ENCODE measurements around the gene PAGE4. TPM values are rescaled to one million over a fixed set of nuclear protein-coding genes. Genes with fewer than 3 reads are reported as not detected.

The PAGE4 gene
- polyA plus RNA-seq, 3 donors, result not detected

GRCh38 chrX:49842621-49843020 is 13.5 kb downstream of the PAGE4 start:
- DNase-seq, result no peak
- Mint-ChIP-seq H3K27me3 (ENCODE audit: low read depth in 3 of 3) (peaks cover 0 to 8% (median 2%) of the 10 kb centered on the region in 3 donors), H3K4me1 (no peaks in the 10 kb centered on the region), H3K27ac (no peak overlapping the region), H3K9me3 (peaks cover 0 to 5% (median 0%) of the 10 kb centered on the region in 7 donors), H3K4me3 (no peak overlapping the region), H3K36me3 (no peaks in the 10 kb centered on the region)
- H4K20me1 ChIP-seq (ENCODE audit: insufficient read depth, low read length), result no peaks in the 10 kb centered on the region
- intact Hi-C loops (cut with micrococcal nuclease), result no loop called here
- no peaks in the 10 kb centered on the region for H3K27me3 ChIP-seq (ENCODE audit: control insufficient read depth in 2 of 2, insufficient read depth in 2 of 2, low read length in 2 of 2)
- no peak overlapping the region for H3K4me3 ChIP-seq (replicated peaks in 1 of 3; ENCODE audit: low read depth in 2 of 3, low read length in 3 of 3)
- no peak overlapping the region for H2AFZ ChIP-seq (ENCODE audit: insufficient read depth, low read depth, low read length, poor library complexity, severe bottlenecking)
- H3K9me3 ChIP-seq (replicated peaks in 1 of 2; ENCODE audit: control insufficient read depth in 1 of 2, insufficient read depth in 1 of 2, low read length in 2 of 2), result no peaks in the 10 kb centered on the region
- no peak overlapping the region for H3K27ac ChIP-seq (ENCODE audit: low read depth in 1 of 2, low read length in 2 of 2)
- TF ChIP-seq, protein P1, sequence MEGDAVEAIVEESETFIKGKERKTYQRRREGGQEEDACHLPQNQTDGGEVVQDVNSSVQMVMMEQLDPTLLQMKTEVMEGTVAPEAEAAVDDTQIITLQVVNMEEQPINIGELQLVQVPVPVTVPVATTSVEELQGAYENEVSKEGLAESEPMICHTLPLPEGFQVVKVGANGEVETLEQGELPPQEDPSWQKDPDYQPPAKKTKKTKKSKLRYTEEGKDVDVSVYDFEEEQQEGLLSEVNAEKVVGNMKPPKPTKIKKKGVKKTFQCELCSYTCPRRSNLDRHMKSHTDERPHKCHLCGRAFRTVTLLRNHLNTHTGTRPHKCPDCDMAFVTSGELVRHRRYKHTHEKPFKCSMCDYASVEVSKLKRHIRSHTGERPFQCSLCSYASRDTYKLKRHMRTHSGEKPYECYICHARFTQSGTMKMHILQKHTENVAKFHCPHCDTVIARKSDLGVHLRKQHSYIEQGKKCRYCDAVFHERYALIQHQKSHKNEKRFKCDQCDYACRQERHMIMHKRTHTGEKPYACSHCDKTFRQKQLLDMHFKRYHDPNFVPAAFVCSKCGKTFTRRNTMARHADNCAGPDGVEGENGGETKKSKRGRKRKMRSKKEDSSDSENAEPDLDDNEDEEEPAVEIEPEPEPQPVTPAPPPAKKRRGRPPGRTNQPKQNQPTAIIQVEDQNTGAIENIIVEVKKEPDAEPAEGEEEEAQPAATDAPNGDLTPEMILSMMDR (IDR thresholded peaks at IDR 0.05), result no peak
- no peaks in the 10 kb centered on the region for H3K4me1 ChIP-seq (ENCODE audit: control insufficient read depth in 1 of 2, insufficient read depth in 2 of 2, low read length in 2 of 2)
- no peaks in the 10 kb centered on the region for H3K36me3 ChIP-seq (replicated peaks in 1 of 2; ENCODE audit: control insufficient read depth in 1 of 2, insufficient read depth in 2 of 2, low read length in 2 of 2)
- no peak overlapping the region for H3K9ac ChIP-seq (ENCODE audit: insufficient read depth, low read length, poor library complexity, severe bottlenecking)
- H3K4me2 ChIP-seq (replicated peaks; ENCODE audit: extremely low read depth, low read length, poor library complexity, severe bottlenecking), result no peak overlapping the region
- no peaks in the 10 kb centered on the region for H3K79me2 ChIP-seq (ENCODE audit: insufficient read depth, low read length)

GRCh38 chrX:49844611-49845010 is 15.5 kb downstream of the PAGE4 start:
- H3K27me3 Mint-ChIP-seq (ENCODE audit: low read depth in 3 of 3), result peaks cover 0 to 8% (median 2%) of the 10 kb centered on the region in 3 donors
- H3K36me3 Mint-ChIP-seq, result no peaks in the 10 kb centered on the region
- intact Hi-C loops (cut with micrococcal nuclease), result no loop called here
- H3K4me3 Mint-ChIP-seq, result no peak overlapping the region
- H3K27me3 ChIP-seq (ENCODE audit: control insufficient read depth in 2 of 2, insufficient read depth in 2 of 2, low read length in 2 of 2), result no peaks in the 10 kb centered on the region
- no peaks in the 10 kb centered on the region for H4K20me1 ChIP-seq (ENCODE audit: insufficient read depth, low read length)
- peaks cover 0 to 10% (median 4%) of the 10 kb centered on the region in 7 donors for H3K9me3 Mint-ChIP-seq
- H3K4me2 ChIP-seq (replicated peaks; ENCODE audit: extremely low read depth, low read length, poor library complexity, severe bottlenecking), result no peak overlapping the region
- peaks cover 5 to 6% of the 10 kb centered on the region in 2 donors for H3K4me1 ChIP-seq (ENCODE audit: control insufficient read depth in 1 of 2, insufficient read depth in 2 of 2, low read length in 2 of 2)
- TF ChIP-seq, protein P1 (IDR thresholded peaks at IDR 0.05), result no peak
- no peak for DNase-seq
- H3K36me3 ChIP-seq (replicated peaks in 1 of 2; ENCODE audit: control insufficient read depth in 1 of 2, insufficient read depth in 2 of 2, low read length in 2 of 2), result no peaks in the 10 kb centered on the region
- WGBS (ENCODE audit: insufficient coverage), result no CpG with 5 or more reads among the region's 8 CpGs
- no peak overlapping the region for H3K9ac ChIP-seq (ENCODE audit: insufficient read depth, low read length, poor library complexity, severe bottlenecking)
- no peak overlapping the region for H3K4me3 ChIP-seq (replicated peaks in 1 of 3; ENCODE audit: low read depth in 2 of 3, low read length in 3 of 3)
- H3K9me3 ChIP-seq (replicated peaks in 1 of 2; ENCODE audit: control insufficient read depth in 1 of 2, insufficient read depth in 1 of 2, low read length in 2 of 2), result peaks cover 5 to 10% of the 10 kb centered on the region in 2 donors
- H3K27ac ChIP-seq (ENCODE audit: low read depth in 1 of 2, low read length in 2 of 2), result no peak overlapping the region
- peaks cover 5% of the 10 kb centered on the region for H3K4me1 Mint-ChIP-seq
- H3K79me2 ChIP-seq (ENCODE audit: insufficient read depth, low read length), result no peaks in the 10 kb centered on the region
- H3K27ac Mint-ChIP-seq, result no peak overlapping the region
- H2AFZ ChIP-seq (ENCODE audit: insufficient read depth, low read depth, low read length, poor library complexity, severe bottlenecking), result no peak overlapping the region
